Activated B cell treated with CpG ODN at 0.5 μM for 24 hours (primary cell): ENCODE results near the gene NLN. TPM values are rescaled to one million over a fixed set of nuclear protein-coding genes. Genes with fewer than 3 reads are reported as not detected.
"Not testable (repeated sequence)": the region's sequence is repeated elsewhere in the genome, so short reads cannot be mapped to it uniquely, and the experiment has no call there.

Experiments used
- ATAC-seq: fragments of 200-7000 bp; cut with Tn5 transposase; one replicate; pipeline ENCODE4 v1.10.0; 2021; ENCODE audit warnings: low read depth, mild to moderate bottlenecking, moderate library complexity
- CTCF ChIA-PET: fragments of 350-600 bp; sonication (Branson Sonifier 250); formaldehyde crosslinking; loops from one replicate; lab custom pipeline; 2021; ENCODE audit warnings: antibody characterized with exemption; lab: Charles Lee
- POLR2A ChIA-PET: fragments of 350-600 bp; sonication (Branson Sonifier 250); formaldehyde crosslinking; loops from one replicate; lab custom pipeline; 2021; ENCODE audit warnings: antibody characterized with exemption; lab: Charles Lee
- DNase-seq: peaks from one replicate; pipeline ENCODE4 v3.0.0; 2022
- H3K27ac Mint-ChIP-seq: one replicate; pipeline ENCODE4 v1.8.0; 2020; ENCODE audit warnings: mixed read lengths
- H3K27me3 Mint-ChIP-seq: one replicate; pipeline ENCODE4 v1.8.0; 2021; ENCODE audit warnings: mixed read lengths
- H3K36me3 Mint-ChIP-seq: one replicate; pipeline ENCODE4 v1.8.0; 2021; ENCODE audit warnings: low read depth, mixed read lengths
- H3K4me1 Mint-ChIP-seq: one replicate; pipeline ENCODE4 v1.8.0; 2021; ENCODE audit warnings: mixed read lengths
- H3K4me3 Mint-ChIP-seq: one replicate; pipeline ENCODE4 v1.8.0; 2020; ENCODE audit warnings: mild to moderate bottlenecking, mixed read lengths
- H3K9me3 Mint-ChIP-seq: one replicate; pipeline ENCODE4 v1.8.0; 2020; ENCODE audit warnings: mixed read lengths
- CTCF ChIP-seq: fragments of 200-600 bp; IDR thresholded peaks from one replicate; pipeline ENCODE4 v1.8.0; 2022; ENCODE audit warnings: antibody characterized with exemption, mild to moderate bottlenecking
- intact Hi-C: fragments of 100-400 bp; cut with micrococcal nuclease; formaldehyde crosslinking; loops from one replicate; pipeline ENCODE4 v1.15.1; 2024
- total RNA-seq: library from RNA; stranded (reverse); gene quantifications from 2 replicates; pipeline ENCODE4 v1.2.3, GENCODE V29; 2022

NLN gene
- total RNA-seq, 1 donor from 2014 or later, result 16.5 TPM

DNA sequence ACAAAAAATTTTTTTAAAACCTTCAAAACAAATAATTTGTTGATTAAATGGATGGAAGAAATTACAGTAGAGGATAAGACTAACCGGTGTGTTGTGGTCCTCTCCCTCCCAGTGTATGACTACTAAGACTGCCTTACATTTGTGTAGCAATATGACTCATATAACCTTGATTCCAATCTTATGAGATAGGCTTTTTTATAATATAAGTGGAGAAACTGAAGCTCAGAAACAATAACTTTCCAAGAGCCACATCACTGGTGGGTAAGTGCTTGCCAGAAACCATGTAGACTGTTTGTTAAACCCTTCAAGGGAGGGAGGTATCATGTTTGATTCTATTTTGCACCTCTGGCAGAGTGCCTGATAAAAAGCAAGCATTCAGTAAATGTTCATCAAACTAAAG, 47.5 kb downstream of the NLN start:
- no peak for TF ChIP-seq CTCF
- peaks cover 17% of the 10 kb centered on the region for H3K36me3 Mint-ChIP-seq
- no peak overlapping the region for H3K27ac Mint-ChIP-seq
- intact Hi-C loops, result no loop called here
- CTCF ChIA-PET, result no interaction called here
- no peak for DNase-seq
- no peak for ATAC-seq
- H3K4me1 Mint-ChIP-seq, result peaks cover 4% of the 10 kb centered on the region
- no peak overlapping the region for H3K4me3 Mint-ChIP-seq
- peaks cover 4% of the 10 kb centered on the region for H3K9me3 Mint-ChIP-seq
- POLR2A ChIA-PET, result no interaction called here
- no peaks in the 10 kb centered on the region for H3K27me3 Mint-ChIP-seq

DNA sequence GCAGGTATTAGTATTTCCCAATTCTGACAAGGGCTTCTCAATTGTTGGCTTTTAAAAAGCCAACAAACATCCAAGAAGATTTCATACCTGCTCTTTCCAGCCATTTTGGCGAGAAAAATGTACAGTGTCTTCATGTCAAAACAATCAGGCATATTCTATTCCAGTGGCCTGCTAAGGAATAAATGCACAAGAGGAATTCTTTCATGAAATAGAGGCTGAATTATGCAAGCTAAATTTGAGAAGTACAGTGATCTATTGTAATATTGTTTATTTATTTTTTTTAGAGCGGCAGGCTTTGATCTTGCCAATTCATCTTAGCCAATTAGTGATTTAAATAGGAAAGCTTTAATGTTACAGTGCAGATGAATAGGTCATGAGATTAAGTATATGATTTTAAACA, 49.3 kb downstream of the NLN start:
- TF ChIP-seq CTCF, result no peak
- POLR2A ChIA-PET, result no interaction called here
- ATAC-seq, result no peak
- H3K9me3 Mint-ChIP-seq, result peaks cover 4% of the 10 kb centered on the region
- no peaks in the 10 kb centered on the region for H3K27me3 Mint-ChIP-seq
- CTCF ChIA-PET, result no interaction called here
- no peak overlapping the region for H3K27ac Mint-ChIP-seq
- H3K36me3 Mint-ChIP-seq, result peaks cover 12% of the 10 kb centered on the region
- DNase-seq, result no peak
- intact Hi-C loops, result no loop called here
- H3K4me1 Mint-ChIP-seq, result peaks cover under 1% of the 10 kb centered on the region
- H3K4me3 Mint-ChIP-seq, result no peak overlapping the region

DNA sequence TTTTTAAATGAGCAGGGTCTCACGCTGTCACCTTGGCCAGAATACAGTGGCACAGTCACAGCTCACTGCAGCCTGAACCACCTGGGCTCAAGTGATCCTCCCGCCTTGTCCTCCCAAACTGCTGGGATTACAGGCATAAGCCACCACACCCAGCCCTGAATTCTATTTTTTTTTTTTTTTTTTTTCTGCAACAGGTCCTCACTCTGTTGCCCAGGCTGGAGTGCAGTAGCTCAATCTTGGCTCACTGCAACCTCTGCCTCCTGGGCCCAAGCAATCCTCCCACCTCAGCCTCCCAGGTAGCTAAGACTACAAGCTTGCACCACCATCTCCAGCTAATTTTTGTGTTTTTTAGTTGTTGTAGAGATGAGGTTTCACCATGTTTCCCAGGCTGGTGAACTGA, 51.0 kb downstream of the NLN start:
- H3K9me3 Mint-ChIP-seq, H3K36me3 Mint-ChIP-seq, H3K27ac Mint-ChIP-seq, H3K4me1 Mint-ChIP-seq, DNase-seq, CTCF ChIA-PET, intact Hi-C loops, H3K4me3 Mint-ChIP-seq, ATAC-seq, H3K27me3 Mint-ChIP-seq: not testable (repeated sequence)
- POLR2A ChIA-PET, result interaction anchor here (0.7 kb wide), 1 partner anchor 122 kb away, joined by 10 read pairs; no protein-coding TSS in a partner anchor

GRCh38 chr5:65774346-65774745, 52.3 kb downstream of the NLN start:
- intact Hi-C loops, result no loop called here
- Mint-ChIP-seq H3K36me3 (peaks cover 3% of the 10 kb centered on the region), H3K27me3 (no peaks in the 10 kb centered on the region), H3K9me3 (no peaks in the 10 kb centered on the region), H3K27ac (no peak overlapping the region), H3K4me3 (no peak overlapping the region), H3K4me1 (peaks cover 3% of the 10 kb centered on the region)
- ChIA-PET POLR2A (no interaction called here), CTCF (no interaction called here)
- TF ChIP-seq CTCF, result no peak
- ATAC-seq (no peak), DNase-seq (no peak)

DNA sequence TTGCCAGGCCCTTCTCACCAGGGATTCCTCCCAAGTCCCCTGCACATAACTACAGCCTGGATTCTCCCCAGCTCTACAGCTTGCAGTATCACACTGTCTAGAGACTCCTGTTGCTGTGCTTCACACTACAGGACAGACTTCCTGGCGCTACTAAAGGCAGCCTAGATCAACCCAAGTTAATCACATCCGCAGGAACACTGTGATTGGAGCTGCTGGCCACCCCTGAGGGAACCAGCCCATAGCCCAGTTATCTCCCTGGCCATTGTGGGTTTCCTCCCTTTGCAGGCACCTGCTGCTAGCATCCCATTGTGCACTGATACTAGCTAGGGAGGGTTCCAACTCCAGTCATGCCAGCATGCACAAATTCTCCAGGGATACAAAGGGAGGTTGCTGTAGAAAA, 53.5 kb downstream of the NLN start:
- CTCF ChIA-PET, result no interaction called here

More for the DNA sequence above, 53.5 kb downstream of the NLN start:
- no peak for TF ChIP-seq CTCF
- peaks cover 10% of the 10 kb centered on the region for H3K4me1 Mint-ChIP-seq
- POLR2A ChIA-PET, result no interaction called here
- DNase-seq (no peak), ATAC-seq (no peak)
- H3K27me3 Mint-ChIP-seq, result no peaks in the 10 kb centered on the region
- no peak overlapping the region for H3K27ac Mint-ChIP-seq
- no peaks in the 10 kb centered on the region for H3K9me3 Mint-ChIP-seq
- peaks cover 6% of the 10 kb centered on the region for H3K36me3 Mint-ChIP-seq
- no peak overlapping the region for H3K4me3 Mint-ChIP-seq
- intact Hi-C loops, result no loop called here
